COLO829 (cell line): ENCODE measurements around the gene PGAM4.
"Not testable (repeated sequence)": the region's sequence is repeated elsewhere in the genome, so short reads cannot be mapped to it uniquely, and the experiment has no call there.

ENCODE experiments used
- DNase-seq: peaks from one replicate; pipeline ENCODE4 v3.0.0; 2012; ENCODE audit warnings: low spot score

The PGAM4 gene

DNA sequence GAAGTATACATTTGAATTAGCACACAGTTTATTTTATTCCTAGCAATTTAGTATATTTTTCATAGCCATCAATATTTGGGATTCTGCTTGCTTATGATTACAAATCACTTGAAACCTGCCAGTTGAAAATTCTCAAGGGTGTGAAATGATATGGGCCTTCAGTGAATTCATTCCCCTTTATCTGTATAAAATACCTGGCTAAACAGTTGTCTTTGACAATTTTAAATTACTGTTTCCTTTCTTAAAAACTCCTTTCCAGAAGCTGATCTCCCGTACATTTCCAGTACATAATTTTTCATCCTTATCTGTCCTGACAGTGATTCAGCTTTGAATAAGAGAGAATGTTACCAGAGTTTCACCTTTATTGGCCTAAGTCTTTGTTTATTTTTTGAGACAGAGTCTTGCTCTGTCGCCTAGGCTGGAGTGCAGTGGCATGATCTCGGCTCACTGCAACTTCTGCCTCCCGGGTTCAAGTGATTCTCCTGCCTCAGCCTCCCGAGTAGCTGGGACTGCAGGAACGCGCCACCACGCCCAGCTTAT is 45.0 kb downstream of the PGAM4 start:
- DNase-seq, result no peak

DNA sequence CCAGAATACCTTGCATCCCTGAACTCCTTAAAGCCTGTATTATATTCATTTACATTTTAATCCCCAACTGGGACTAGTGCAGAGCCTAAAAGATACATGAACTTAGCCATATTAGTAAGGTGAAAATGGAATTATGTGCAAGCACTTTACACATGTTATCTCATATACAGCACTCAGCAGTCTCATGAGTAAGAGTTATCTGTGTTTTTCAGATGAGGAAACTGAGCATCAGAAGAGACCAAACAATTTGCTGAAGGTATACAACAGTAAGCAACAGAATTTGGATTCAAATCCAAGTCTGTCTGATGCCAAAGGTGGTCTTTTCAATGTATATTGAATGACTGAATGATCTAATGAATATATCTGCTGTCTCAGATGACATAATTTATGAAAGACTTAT is 46.7 kb downstream of the PGAM4 start:
- DNase-seq, result no peak

DNA sequence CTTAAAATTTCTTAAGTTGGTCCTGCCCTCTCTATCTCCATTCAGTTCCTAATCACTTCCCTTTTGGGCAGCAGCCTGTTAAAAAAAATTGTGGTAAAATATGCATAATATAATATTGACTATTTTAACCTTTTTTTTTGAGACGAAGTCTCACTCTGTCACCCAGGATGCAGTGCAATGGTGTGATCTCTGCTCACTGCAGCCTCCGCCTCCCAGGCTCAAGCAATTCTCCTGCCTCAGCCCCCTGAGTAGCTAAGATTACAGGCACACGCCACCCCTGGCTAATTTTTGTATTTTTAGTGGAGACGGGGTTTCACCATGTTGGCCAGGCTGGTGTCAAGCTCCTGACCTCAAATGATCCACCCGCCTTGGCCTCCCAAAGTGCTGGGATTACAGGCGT is 50.1 kb downstream of the PGAM4 start:
- not testable (repeated sequence) for DNase-seq

GRCh38 chrX:77918568-77918967 is 50.9 kb downstream of the PGAM4 start:
- DNase-seq, result no peak
